CD4-positive, alpha-beta T cell treated with Interleukin-2 at 100 ng/mL for 4 hours (primary cell): ENCODE results near the gene RNF222.

Experiments used
- DNase-seq: peaks from one replicate; pipeline ENCODE4 v3.0.0-alpha.2; 2020; ENCODE audit warnings: low spot score

Gene RNF222

DNA sequence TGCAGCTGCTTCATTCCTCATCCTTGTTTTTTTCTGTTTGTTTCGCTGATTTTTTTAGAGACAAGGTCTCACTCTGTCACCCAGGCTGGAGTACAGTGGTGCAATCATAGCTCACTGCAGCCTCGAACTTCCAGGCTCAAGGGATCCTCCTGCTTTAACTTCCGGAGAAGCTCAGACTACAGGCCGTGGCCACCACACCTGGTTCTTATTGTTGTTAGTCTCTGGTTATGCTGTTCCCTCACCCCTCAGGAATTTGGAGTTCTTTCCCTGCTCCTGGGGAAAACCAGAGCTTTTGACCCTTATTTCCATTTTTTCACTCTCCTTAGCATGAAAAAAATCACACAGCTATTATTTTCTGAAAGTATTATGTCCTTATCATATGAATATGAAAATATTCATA is 56.2 kb downstream of the RNF222 start:
- no peak for DNase-seq
